DND-41 (cell line): ENCODE results near the gene MINAR1.

ENCODE experiments used
- CTCF ChIP-seq: IDR thresholded peaks from 2 replicates; pipeline ENCODE4 v1.5.1; 2012; ENCODE audit warnings: borderline replicate concordance, low read length, moderate library complexity, mild to moderate bottlenecking; ENCODE audit not compliant: poor library complexity, severe bottlenecking; ENCODE audit errors: extremely low read depth
- EZH2 ChIP-seq: IDR thresholded peaks from 3 replicates; pipeline ENCODE4 v1.6.1; 2012; ENCODE audit warnings: borderline replicate concordance, low read depth, mild to moderate bottlenecking, moderate library complexity, low read length, inconsistent platforms; ENCODE audit not compliant: severe bottlenecking

GRCh38 chr15:79474252-79474651, 42.1 kb downstream of the MINAR1 start:
- TF ChIP-seq CTCF, result no peak
- no peak for TF ChIP-seq EZH2
